ENCODE results near the gene ZNF701. TPM values are rescaled to one million over a fixed set of nuclear protein-coding genes. Genes with fewer than 3 reads are reported as not detected.
A peak's percentile ranks its signal among the peaks of the same experiment; 100 is the strongest.

The ZNF701 gene
- total RNA-seq, 1 experiment from 2014 or later: 9.0 TPM

GRCh38 chr19:52524086-52524485, 46.0 kb upstream of the ZNF701 start:
- no peak overlapping the region for H3K9ac ChIP-seq (ENCODE audit: low read length)
- H3K27ac ChIP-seq (ENCODE audit: low read depth, low read length): no peak overlapping the region
- peaks cover 4 to 14% of the 10 kb centered on the region in 2 experiments; a peak in 2 of 4 replicates for H3K4me1 ChIP-seq (ENCODE audit: control insufficient read depth in 1 of 2, insufficient read depth in 2 of 2, low read length in 2 of 2)
- no peak for TF ChIP-seq POLR2A (IDR thresholded peaks at IDR 0.05; ENCODE audit: borderline replicate concordance, extremely low read depth, insufficient read depth, insufficient read length)
- no peak for TF ChIP-seq ATF3 (IDR thresholded peaks at IDR 0.05)
- no peak for TF ChIP-seq ZFX (IDR thresholded peaks at IDR 0.05)
- no peak for TF ChIP-seq POLR2AphosphoS5 (IDR thresholded peaks at IDR 0.05; ENCODE audit: low read depth, low read length)
- ChIA-PET CTCF (no interaction called here), POLR2A (no interaction called here), RAD21 (ENCODE audit: low non-redundant PET in 1 of 2, low total read pairs in 2 of 2, uncharacterized antibody in 2 of 2, unreplicated experiment in 2 of 2) (no interaction called here)
- H3K36me3 ChIP-seq (ENCODE audit: control insufficient read depth in 1 of 2, insufficient read depth in 2 of 2, low read length in 2 of 2): no peaks in the 10 kb centered on the region
- no peak overlapping the region for H3K4me3 ChIP-seq (replicated peaks in 1 of 2; ENCODE audit: low read depth in 1 of 2, low read length in 2 of 2)
- H3K79me2 ChIP-seq (ENCODE audit: insufficient read depth, low read length): peaks cover 9% of the 10 kb centered on the region; the same call in 1 of the 2 replicates
- BruUV-seq (replicated peaks): no TSS peak
- H4K20me1 ChIP-seq (ENCODE audit: insufficient read depth): no peaks in the 10 kb centered on the region
- DNase-seq (ENCODE audit: low read depth, low spot score): no peak
- H2AFZ ChIP-seq (ENCODE audit: low read depth, low read length, poor library complexity, severe bottlenecking): no peak overlapping the region
- H3K9me2 ChIP-seq (ENCODE audit: insufficient read depth): no peaks in the 10 kb centered on the region
- H3K9me3 ChIP-seq (ENCODE audit: control insufficient read depth in 1 of 2, insufficient read depth in 1 of 2, low read depth in 1 of 2, low read length in 2 of 2): peaks cover 4% of the 10 kb centered on the region in 2 experiments; a peak in 2 of 4 replicates
- no peaks in the 10 kb centered on the region for H3K27me3 ChIP-seq (ENCODE audit: insufficient read depth, low read length)
- ATAC-seq: no peak
- H3K4me2 ChIP-seq (ENCODE audit: low read length): no peak overlapping the region
- intact Hi-C loops (cut with micrococcal nuclease): no loop called here

- Histone ChIP-seq H3K9ac (ENCODE audit: low read length) (peak within 1 kb of the TSS; percentile 81), H3K79me2 (ENCODE audit: insufficient read depth, low read length) (peaks cover 9% of the 10 kb centered on the region; the same call in 1 of the 2 replicates), H3K27me3 (ENCODE audit: insufficient read depth, low read length) (no peaks in the 10 kb centered on the region), H3K9me2 (ENCODE audit: insufficient read depth) (no peaks in the 10 kb centered on the region), H3K36me3 (ENCODE audit: control insufficient read depth in 1 of 2, insufficient read depth in 2 of 2, low read length in 2 of 2) (no peaks in the 10 kb centered on the region), H3K27ac (ENCODE audit: low read depth, low read length) (peak within 1 kb of the TSS; percentile 58), H4K20me1 (ENCODE audit: insufficient read depth) (no peaks in the 10 kb centered on the region), H3K4me1 (ENCODE audit: control insufficient read depth in 1 of 2, insufficient read depth in 2 of 2, low read length in 2 of 2) (peaks cover 4 to 14% of the 10 kb centered on the region in 2 experiments; a peak in 2 of 4 replicates), H2AFZ (ENCODE audit: low read depth, low read length, poor library complexity, severe bottlenecking) (peak within 1 kb of the TSS; percentile 28), H3K9me3 (ENCODE audit: control insufficient read depth in 1 of 2, insufficient read depth in 1 of 2, low read depth in 1 of 2, low read length in 2 of 2) (peaks cover 0 to 4% of the 10 kb centered on the region in 2 experiments; a peak in 1 of 4 replicates), H3K4me3 (replicated peaks in 1 of 2; ENCODE audit: low read depth in 1 of 2, low read length in 2 of 2) (peak within 1 kb of the TSS; percentile 77 to 89), H3K4me2 (ENCODE audit: low read length) (peak within 1 kb of the TSS; percentile 95)
- RAD21 ChIA-PET (ENCODE audit: low non-redundant PET in 1 of 2, low total read pairs in 2 of 2, uncharacterized antibody in 2 of 2, unreplicated experiment in 2 of 2): no interaction called here
- DNase-seq (ENCODE audit: low read depth, low spot score): peak; percentile 77
- POLR2A ChIA-PET: no interaction called here
- CTCF ChIA-PET: no interaction called here
- TF ChIP-seq SP1 (IDR thresholded peaks at IDR 0.05; ENCODE audit: low read depth) (peak; percentile 54; the same call in 1 of the 2 replicates), CEBPB (IDR thresholded peaks at IDR 0.05; ENCODE audit: low read depth) (no peak), CBX3 (IDR thresholded peaks at IDR 0.05; ENCODE audit: low read depth) (peak; percentile 43; the same call in 1 of the 2 replicates), CTCF (IDR thresholded peaks at IDR 0.05 in 2 of 3, conservative IDR thresholded peaks at IDR 0.05 in 1 of 3; ENCODE audit: borderline replicate concordance in 1 of 3, insufficient read depth in 1 of 3, low read depth in 2 of 3, low read length in 2 of 3) (peak; percentile 19 to 40 (median 29); a peak in 2 of 6 replicates), ZBTB33 (IDR thresholded peaks at IDR 0.05; ENCODE audit: extremely low read depth, insufficient replicate concordance, low read length) (no peak), MAX (IDR thresholded peaks at IDR 0.05) (peak; percentile 37), EGR1 (IDR thresholded peaks at IDR 0.05; ENCODE audit: low read depth) (peak; percentile 66; the same call in 1 of the 2 replicates), POLR2AphosphoS5 (IDR thresholded peaks at IDR 0.05; ENCODE audit: low read depth, low read length) (peak; percentile 66), ELF1 (IDR thresholded peaks at IDR 0.05; ENCODE audit: borderline replicate concordance, low read depth) (peak; percentile 82), YY1 (IDR thresholded peaks at IDR 0.05; ENCODE audit: extremely low read depth, insufficient replicate concordance, low read depth, low read length) (no peak)
- intact Hi-C loops (cut with micrococcal nuclease): no loop called here
- BruUV-seq (replicated peaks): no TSS peak
- ATAC-seq: peak; percentile 94
These were observed 42.7 kb upstream of the ZNF701 start, which contains the start of gene ZNF808 for GRCh38 chr19:52527134-52527955. Gene ZNF808 (plus strand): TSS chr19:52527668. CDS start chr19:52543285, 15,617 bp downstream.
